Cardiac muscle cell (in vitro differentiated cells and primary cell): Measurements from ENCODE around the gene OVCH1. TPM values are rescaled to one million over a fixed set of nuclear protein-coding genes. Genes with fewer than 3 reads are reported as not detected.

ENCODE experiments used
- DNase-seq, 2 donors: peaks; one replicate each; pipeline versions ENCODE4 v3.0.0 to v3.0.0-alpha.2; 2010 to 2017; ENCODE audit warnings: low read depth in 1 of 2, low spot score in 1 of 2
- H3K27ac ChIP-seq: fragments of 200-600 bp; sonication (generic); 2 replicates; pipeline ENCODE4 v1.5.1; 2016
- H3K27me3 ChIP-seq: fragments of 200-600 bp; sonication (generic); 2 replicates; pipeline ENCODE4 v1.6.0; 2016; ENCODE audit warnings: control low read depth
- H3K36me3 ChIP-seq: fragments of 200-600 bp; sonication (generic); 2 replicates; pipeline ENCODE4 v1.5.1; 2016; ENCODE audit warnings: control low read depth
- H3K4me1 ChIP-seq: fragments of 200-600 bp; sonication (generic); 2 replicates; pipeline ENCODE4 v1.8.1; 2017; ENCODE audit warnings: low read depth, mild to moderate bottlenecking, mixed run types
- H3K4me3 ChIP-seq: fragments of 200-600 bp; sonication (generic); 2 replicates; pipeline ENCODE4 v1.5.1; 2016; ENCODE audit warnings: mild to moderate bottlenecking
- H3K9me3 ChIP-seq: fragments of 200-600 bp; sonication (generic); 2 replicates; pipeline ENCODE4 v1.5.1; 2017; ENCODE audit warnings: low read depth, mild to moderate bottlenecking, control low read depth
- CTCF ChIP-seq: IDR thresholded peaks from 2 replicates; pipeline ENCODE4 v1.5.1; 2012; ENCODE audit warnings: low read depth, mild to moderate bottlenecking, low read length
- polyA plus RNA-seq: library from polyadenylated mRNA; unstranded; fragments of >200 nt; fragmentation: Nextera tagmentation; extraction: Ambion mirVana; gene quantifications from 2 replicates; pipeline ENCODE4 v1.2.1, GENCODE V29; 2016
- total RNA-seq: library from RNA; depleted of rRNA; stranded (reverse); fragments of >200 nt; gene quantifications from 2 replicates; pipeline ENCODE4 v1.2.3, GENCODE V29; 2016

Gene OVCH1
- total and polyA plus RNA-seq, 2 experiments from 2014 or later, result not detected

- H3K36me3 ChIP-seq, result no peaks in the 10 kb centered on the region
- no peak overlapping the region for H3K4me3 ChIP-seq
- no peak for TF ChIP-seq CTCF
- no peaks in the 10 kb centered on the region for H3K27me3 ChIP-seq
- H3K9me3 ChIP-seq, result no peaks in the 10 kb centered on the region
- DNase-seq, result no peak
- H3K27ac ChIP-seq, result no peak overlapping the region
- no peaks in the 10 kb centered on the region for H3K4me1 ChIP-seq
These were observed 37.4 kb downstream of the OVCH1 start for GRCh38 chr12:29460082-29460481.

GRCh38 chr12:29455087-29455486 lies 42.4 kb downstream of the OVCH1 start:
- no peak overlapping the region for H3K27ac ChIP-seq
- H3K36me3 ChIP-seq, result no peaks in the 10 kb centered on the region
- H3K9me3 ChIP-seq, result no peaks in the 10 kb centered on the region
- DNase-seq, result no peak
- no peak for TF ChIP-seq CTCF
- no peaks in the 10 kb centered on the region for H3K27me3 ChIP-seq
- no peak overlapping the region for H3K4me3 ChIP-seq
- no peaks in the 10 kb centered on the region for H3K4me1 ChIP-seq

- no peak for TF ChIP-seq CTCF
- no peak overlapping the region for H3K4me3 ChIP-seq
- no peaks in the 10 kb centered on the region for H3K36me3 ChIP-seq
- H3K9me3 ChIP-seq, result no peaks in the 10 kb centered on the region
- H3K27ac ChIP-seq, result no peak overlapping the region
- DNase-seq, result no peak
- no peaks in the 10 kb centered on the region for H3K27me3 ChIP-seq
- H3K4me1 ChIP-seq, result no peaks in the 10 kb centered on the region
These were observed 45.6 kb downstream of the OVCH1 start for GRCh38 chr12:29451888-29452287.

GRCh38 chr12:29448157-29448556 lies 49.3 kb downstream of the OVCH1 start:
- H3K27me3 ChIP-seq, result no peaks in the 10 kb centered on the region
- H3K9me3 ChIP-seq, result no peaks in the 10 kb centered on the region
- TF ChIP-seq CTCF, result no peak
- H3K27ac ChIP-seq, result no peak overlapping the region
- no peak for DNase-seq
- H3K4me3 ChIP-seq, result no peak overlapping the region
- no peaks in the 10 kb centered on the region for H3K4me1 ChIP-seq
- no peaks in the 10 kb centered on the region for H3K36me3 ChIP-seq

GRCh38 chr12:29447285-29447975 lies 50.1 kb downstream of the OVCH1 start:
- no peaks in the 10 kb centered on the region for H3K9me3 ChIP-seq
- no peaks in the 10 kb centered on the region for H3K4me1 ChIP-seq
- TF ChIP-seq CTCF, result no peak
- no peak overlapping the region for H3K4me3 ChIP-seq
- DNase-seq, result no peak
- H3K36me3 ChIP-seq, result no peaks in the 10 kb centered on the region
- H3K27ac ChIP-seq, result no peak overlapping the region
- no peaks in the 10 kb centered on the region for H3K27me3 ChIP-seq

- H3K27ac ChIP-seq, result no peak overlapping the region
- H3K27me3 ChIP-seq, result no peaks in the 10 kb centered on the region
- H3K4me1 ChIP-seq, result no peaks in the 10 kb centered on the region
- no peak for TF ChIP-seq CTCF
- no peak overlapping the region for H3K4me3 ChIP-seq
- no peaks in the 10 kb centered on the region for H3K9me3 ChIP-seq
- DNase-seq, result no peak
- H3K36me3 ChIP-seq, result no peaks in the 10 kb centered on the region
These were observed 58.0 kb downstream of the OVCH1 start for GRCh38 chr12:29439506-29439905.
